GM04503 (cell line): ENCODE measurements around the gene CTCF.

Source experiments
- DNase-seq: peaks from one replicate; pipeline ENCODE4 v3.0.0-alpha.2; 2012; ENCODE audit warnings: low read depth

Gene CTCF

GRCh38 chr16:67549240-67549639 is 13.1 kb upstream of the CTCF start:
- no peak for DNase-seq

- DNase-seq: no peak
Measured at GRCh38 chr16:67549936-67550335, 12.4 kb upstream of the CTCF start.

DNA sequence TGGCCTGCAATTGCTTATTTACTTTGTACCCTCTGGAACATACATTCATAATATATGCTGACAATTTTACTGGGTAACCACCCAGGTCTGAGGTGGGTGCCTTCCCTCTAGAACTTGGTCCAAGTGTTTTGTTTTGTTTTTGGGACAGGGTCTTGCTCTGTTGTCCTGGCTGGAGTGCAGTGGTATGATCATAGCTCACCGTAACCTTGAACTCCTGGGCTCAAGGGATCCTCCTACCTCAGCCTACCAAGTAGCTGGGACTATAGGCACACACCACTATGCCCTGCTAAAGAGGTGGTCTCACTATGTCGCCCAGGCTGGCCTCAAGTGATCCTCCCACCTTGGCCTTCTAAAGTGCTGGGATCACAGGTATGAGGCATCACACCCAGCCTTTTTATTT is 11.2 kb upstream of the CTCF start:
- no peak for DNase-seq

GRCh38 chr16:67551972-67552371 is 10.4 kb upstream of the CTCF start:
- DNase-seq: no peak

- no peak for DNase-seq
Measured at GRCh38 chr16:67552476-67552875, 9.8 kb upstream of the CTCF start.

- peak; percentile 30 for DNase-seq
Measured at GRCh38 chr16:67555795-67556212, 6.5 kb upstream of the CTCF start.

DNA sequence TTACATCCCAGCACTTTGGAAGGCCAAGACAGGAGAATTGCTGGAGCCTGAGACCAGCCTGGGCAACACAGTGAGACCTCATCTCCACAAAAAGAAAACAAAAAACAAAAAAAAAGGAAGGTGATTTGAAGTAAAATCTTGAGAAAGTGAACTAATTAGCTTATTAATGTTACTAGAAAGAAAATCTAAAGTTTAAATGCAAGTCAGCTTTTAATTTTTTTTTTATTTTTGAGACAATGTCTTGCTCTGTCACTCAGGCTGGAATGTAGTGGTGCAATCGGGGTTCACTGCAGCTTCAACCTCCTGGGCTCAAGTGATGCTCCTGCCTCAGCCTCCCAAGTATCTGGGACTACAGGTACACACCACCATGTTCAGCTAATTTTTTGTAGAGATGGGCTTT is 3.5 kb upstream of the CTCF start:
- DNase-seq: no peak

DNA sequence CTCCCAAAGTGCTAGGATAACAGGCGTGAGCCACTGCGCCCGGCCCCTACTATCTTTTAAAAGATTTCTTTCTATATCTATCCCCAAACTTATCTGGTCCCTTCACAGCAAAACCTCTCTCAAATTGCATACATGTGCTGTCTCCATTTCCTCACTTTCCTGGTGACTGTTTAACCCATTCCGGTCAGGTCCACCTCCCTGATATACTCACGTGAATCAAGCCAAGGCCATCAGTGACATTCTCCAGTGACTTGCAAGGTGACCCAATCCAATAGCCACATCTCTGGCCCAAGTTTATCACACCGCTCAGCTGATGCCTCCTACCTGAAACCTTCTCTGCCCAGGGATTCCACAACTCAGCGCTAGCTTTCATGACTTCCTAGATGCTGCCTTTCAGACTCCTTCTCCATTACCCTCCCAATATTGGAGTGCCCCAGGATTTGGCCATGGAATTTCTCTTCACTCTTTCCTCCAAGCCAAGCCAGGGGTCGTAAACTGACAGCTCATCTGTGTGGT is 1.4 kb upstream of the CTCF start:
- DNase-seq: no peak

DNA sequence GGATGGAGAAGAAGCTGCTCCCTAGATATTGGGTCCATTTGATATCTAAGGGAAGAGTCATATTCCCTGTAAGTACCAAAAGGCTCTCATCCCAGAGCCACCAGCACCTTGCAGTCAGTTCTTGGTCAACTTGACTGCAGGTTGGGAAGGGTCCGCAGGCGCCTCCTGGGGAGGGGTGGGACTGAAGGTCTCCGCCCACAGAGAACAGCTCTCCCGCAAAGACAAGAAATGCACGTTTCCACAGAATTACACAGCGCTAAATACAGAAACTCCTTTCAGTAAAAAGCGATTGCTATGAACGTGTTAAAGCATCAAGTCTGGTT is 864 bp upstream of the CTCF start:
- no peak for DNase-seq

DNA sequence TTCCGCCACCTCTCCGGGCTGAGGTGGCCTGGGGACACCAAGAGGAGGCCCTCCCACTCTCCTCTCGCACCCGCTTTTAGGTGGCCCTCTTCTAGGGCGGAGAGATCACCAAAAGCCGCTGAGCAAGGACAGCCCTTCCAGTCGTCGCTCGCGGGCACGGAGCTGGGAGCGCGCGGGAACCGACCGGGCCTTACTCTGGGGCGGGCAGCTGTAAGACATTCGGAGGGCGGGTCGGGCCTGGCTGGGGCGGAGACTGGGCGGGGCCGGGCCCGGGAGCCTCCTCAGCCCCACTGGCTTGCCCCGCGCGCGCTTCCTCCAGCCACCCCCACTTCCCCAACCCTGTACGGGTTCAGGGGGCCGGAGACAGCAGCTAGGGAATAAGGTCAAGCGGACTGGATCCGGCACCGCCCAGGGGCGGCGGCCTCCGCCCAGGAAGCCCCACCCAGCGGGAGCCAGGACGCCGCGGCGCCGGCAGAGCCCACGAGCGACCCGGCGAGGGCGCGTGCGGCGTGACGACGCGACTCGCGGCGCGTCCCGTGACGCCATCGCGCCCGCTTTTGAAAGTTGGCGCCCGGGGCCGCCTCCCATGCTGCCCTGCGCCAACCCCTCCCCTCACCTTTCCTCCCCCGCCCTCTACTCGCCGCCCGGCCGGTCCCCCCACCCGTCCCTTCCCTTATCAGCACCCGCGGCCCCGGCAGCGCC is 351 bp upstream of the CTCF start:
- peak; percentile 86 for DNase-seq

DNA sequence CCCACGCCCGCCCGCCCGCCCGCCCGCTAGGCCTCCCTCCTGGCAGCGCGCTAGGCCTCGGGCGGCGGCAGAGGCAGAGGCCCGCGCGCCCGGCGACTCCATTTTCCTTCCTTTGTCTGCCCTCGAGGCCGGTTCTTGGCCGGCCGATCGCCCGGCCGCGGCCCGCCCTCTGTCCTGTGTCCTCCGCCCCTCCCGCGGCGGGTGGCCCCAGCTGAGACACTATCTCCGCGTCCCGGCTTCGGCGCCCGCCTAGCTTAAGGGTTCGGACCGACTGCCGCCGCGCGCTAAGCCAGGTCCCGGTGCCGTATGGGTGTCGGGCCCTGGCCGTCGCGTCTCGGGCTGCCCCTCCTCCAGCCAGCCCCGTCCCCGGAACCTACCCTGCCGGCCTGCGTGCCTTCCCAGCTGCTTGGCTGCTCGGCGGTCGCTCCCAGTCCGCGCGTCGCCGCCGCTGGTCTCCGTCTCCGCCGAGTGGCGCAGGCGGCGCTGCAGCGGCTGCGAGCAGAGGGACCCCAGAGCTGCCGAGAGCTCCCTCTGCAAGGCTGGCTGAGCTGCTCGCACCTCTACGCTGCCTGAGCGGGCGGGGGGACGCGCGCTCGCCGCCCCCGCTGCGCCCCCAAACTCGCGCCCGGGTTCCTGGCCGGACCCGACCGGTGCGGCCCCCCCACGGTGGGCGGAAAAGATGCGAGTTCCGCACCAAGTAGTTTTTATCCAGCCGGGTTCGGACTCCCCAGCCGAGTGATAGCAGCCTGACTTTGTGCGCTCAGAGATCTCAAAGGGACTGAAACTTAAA is 787 bp downstream of the CTCF start:
- DNase-seq: no peak

DNA sequence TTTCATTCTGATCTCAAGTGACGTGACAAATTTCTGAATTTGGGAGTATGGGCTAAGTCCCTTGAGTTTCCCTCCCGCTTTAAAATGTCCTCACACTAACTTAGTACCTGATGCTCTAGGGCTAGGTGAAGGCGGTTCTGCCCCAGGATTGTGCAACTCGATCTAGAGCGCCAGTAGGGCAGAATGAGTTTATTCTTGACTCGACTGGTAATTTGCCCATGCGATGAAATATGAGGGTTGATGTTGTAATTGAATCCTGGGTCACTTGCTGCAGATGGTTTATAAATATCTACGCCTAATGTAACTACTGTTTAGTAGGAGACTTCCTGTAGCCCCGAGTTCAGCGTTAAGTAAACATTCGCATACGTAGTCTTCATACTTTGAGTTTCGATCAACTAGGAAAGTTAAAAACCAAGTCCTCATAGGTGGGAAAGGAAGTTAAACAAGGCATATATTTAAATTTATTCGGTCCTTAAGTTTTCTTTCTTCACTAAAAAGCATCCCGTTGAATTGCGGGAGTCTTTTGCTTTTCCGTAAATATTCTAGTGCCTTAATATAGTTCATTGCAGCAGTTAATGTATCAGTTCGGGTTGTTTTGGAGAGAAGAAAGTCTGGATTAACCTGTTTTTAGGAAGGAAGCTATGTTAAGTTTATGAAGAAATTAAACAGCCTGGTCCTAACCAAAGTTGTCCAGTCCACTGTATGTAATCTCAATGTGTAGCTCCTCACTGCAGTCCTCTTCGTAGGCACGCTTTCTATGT is 1.6 kb downstream of the CTCF start:
- DNase-seq: peak; percentile 50

DNA sequence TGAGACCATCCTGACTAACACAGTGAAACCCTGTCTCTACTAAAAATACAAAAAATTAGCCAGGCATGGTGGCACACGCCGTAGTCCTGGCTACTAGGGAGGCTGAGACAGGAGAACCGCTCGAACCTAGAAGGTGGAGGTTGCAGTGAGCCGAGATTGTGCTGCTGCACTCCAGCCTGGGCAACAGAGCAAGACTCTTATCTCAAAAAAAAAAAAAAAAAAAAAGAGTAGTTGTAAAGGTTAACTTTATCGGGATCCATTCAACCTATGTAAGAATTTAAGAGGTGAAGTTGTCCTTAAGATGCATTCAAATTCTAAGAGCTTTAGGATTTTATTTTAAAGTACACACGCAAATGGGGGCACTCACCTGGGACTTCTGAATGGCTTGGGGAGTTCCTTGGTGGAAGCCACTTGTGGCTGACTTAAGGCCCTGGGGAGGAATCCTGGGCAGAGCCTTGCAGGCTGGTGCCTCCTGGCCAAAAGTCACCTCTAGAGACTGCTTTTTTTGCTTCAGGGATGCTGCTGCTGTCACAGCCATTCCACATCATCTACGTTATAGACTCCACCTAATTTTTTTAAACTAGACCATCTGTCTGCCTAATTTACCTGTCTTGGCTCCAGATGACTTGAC is 3.3 kb downstream of the CTCF start:
- no peak for DNase-seq

DNA sequence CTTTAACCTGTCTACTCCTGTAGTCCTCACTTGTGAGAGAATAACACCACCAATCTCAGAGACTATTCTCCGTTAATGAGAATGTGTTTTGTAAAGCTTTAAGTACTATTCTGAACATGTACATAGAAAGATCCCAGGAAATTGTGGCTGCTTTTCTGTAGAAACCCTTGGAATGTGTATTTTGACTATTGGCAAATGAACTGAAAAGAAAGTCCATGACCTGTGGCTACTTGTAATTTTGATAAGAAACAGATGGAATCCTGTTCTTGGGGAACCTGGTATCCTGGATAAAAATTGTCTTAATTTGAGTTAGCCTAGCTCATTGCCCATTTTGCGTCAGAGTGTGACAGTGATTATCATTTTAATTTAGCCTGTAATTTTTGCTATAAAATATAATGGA is 9.1 kb downstream of the CTCF start:
- no peak for DNase-seq

DNA sequence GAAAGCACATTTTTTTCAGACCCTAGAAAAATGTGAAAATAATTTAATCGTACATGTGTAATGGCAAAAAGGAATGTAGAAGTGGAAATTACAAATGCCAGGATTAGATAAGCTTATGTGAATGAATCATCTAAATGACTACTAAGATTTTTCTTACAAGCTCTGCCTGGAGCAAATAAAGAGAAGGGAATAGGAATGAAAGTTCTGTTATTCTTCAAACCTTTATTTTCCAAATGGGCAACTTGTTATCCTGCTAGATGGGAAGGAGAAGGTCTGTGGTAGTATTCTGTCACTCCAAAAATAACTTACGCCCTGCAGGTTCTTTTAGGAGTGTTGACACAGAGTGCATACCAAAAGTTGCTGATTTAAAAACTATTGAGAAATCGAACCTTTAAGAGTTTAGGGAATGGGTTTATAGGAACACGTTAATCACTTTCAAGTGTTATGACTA is 9.7 kb downstream of the CTCF start:
- DNase-seq: peak; percentile 34

DNA sequence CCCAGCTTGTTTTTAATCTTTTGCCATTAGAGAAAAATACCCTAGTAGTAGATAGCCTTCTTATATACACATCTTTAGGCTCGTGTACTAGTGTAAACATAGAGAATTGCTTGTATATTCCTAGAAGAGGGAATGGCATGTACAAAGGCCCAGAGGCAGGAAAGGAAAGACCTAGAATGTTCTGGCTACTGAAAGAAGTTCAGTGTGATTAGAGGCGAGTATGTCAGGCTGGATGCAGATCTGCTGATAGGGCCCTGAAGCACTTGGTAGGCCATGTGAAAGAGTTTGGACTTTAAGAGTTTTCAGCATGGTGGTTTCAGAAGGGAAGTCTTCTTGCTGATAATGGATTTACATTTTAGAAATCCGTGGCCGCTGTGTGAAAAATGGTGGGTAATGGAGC is 17.4 kb downstream of the CTCF start:
- DNase-seq: no peak

DNA sequence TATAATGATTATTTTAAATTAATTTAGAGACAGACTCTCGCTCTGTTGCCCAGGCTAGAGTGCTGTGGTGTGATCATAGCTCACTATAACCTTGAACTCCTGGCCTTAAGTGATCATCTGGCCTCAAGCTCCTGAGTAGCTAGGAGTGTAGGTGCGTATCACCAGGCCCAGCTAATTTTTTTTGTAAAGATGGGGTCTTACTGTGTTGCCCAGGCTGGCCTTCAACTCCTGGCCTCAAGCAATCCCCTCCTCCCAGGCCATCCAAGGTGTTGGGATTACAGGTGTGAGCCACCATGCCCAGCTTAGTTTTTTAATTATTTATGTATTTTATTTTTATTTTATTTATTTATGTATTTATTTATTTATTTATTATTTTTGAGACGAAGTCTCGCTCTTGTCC is 17.9 kb downstream of the CTCF start:
- DNase-seq: no peak

GRCh38 chr16:67593288-67593687 is 31.0 kb downstream of the CTCF start:
- DNase-seq: no peak

- no peak for DNase-seq
Measured at GRCh38 chr16:67593701-67594100, 31.4 kb downstream of the CTCF start.

DNA sequence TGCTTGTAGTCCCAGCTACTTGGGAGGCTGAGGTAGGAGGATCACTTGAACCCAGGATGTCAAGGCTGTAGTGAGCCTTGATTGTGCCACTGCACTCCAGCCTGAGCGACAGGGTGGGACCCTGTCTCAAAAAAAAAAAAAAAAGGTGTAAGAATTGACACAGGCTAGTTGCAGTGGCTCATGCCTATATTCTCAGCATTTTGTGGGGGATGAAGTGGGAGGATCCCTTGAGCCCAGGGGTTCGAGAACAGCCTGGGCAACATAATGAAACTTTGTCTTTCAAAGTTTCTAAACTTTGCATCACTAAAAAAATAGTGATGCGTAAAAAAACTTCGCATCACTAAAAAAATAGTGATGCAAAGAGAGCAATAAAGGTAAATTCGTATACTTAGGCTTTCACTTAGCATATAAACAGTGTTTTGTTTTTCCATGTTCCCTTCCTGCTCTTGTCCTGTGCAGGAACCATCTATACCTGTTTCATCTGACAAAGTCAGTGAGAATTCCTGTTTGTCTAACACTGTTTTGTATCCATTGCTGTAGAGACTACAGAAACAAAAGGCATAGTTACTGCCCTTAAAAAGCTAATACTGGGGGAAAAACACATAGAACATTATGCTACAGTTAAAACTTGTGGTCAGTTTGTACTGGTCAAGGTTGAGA is 32.1 kb downstream of the CTCF start:
- no peak for DNase-seq

DNA sequence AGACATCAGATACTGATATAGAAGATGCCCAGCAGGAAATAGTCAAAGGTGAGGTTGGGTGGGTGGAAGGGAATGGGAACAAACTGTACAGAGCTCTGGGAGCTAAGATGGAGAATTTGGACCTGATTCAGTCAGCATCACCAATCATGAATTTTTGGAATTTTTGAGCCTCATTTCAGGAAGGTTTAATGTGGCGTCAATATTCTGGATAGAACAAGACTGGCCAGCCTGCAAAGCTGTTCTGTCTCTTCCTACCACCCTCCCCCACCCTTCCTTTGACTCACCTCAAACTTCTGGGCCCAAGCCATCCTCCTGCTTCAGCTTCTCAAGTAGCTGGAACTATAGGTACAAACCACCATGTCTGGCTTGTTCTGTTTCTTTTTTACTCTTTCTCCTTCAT is 32.6 kb downstream of the CTCF start:
- no peak for DNase-seq

- no peak for DNase-seq
Measured at GRCh38 chr16:67598527-67598926, 36.2 kb downstream of the CTCF start.
